Measurements from ENCODE around the gene TBCK.

The TBCK gene

DNA sequence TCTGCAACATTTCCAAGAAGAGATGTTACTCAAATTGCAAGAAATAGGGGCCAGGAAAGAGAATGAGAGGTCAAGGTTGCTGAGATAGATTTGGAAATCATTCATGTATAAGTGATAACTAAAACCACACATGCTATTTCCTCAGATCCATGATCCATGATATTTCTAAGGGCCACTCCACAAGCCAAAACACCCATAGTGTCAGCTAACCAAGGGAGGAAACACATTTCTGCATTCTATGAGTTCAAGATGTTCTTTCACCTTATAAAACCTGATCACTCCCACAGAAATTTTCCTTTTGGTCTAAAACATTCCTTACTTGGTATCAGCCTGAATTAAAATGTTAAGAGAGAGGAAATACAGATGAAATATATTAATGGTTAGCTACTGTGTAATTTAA lies 47.2 kb downstream of the TBCK start:
- DNase-seq (ENCODE audit: extremely low spot score): no peak
- CTCF ChIA-PET: interaction anchor here (0.9 to 1.4 kb wide), 4 partner anchors 100 to 630 kb away, joined by 3 to 4 read pairs (median 4); partner anchors contain the start of gene GIMD1
- TF ChIP-seq, protein P1, sequence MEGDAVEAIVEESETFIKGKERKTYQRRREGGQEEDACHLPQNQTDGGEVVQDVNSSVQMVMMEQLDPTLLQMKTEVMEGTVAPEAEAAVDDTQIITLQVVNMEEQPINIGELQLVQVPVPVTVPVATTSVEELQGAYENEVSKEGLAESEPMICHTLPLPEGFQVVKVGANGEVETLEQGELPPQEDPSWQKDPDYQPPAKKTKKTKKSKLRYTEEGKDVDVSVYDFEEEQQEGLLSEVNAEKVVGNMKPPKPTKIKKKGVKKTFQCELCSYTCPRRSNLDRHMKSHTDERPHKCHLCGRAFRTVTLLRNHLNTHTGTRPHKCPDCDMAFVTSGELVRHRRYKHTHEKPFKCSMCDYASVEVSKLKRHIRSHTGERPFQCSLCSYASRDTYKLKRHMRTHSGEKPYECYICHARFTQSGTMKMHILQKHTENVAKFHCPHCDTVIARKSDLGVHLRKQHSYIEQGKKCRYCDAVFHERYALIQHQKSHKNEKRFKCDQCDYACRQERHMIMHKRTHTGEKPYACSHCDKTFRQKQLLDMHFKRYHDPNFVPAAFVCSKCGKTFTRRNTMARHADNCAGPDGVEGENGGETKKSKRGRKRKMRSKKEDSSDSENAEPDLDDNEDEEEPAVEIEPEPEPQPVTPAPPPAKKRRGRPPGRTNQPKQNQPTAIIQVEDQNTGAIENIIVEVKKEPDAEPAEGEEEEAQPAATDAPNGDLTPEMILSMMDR (IDR thresholded peaks at IDR 0.05; ENCODE audit: control extremely low read depth, extremely low read depth, low read depth, missing control alignments): no peak
- POLR2A ChIA-PET: no interaction called here

DNA sequence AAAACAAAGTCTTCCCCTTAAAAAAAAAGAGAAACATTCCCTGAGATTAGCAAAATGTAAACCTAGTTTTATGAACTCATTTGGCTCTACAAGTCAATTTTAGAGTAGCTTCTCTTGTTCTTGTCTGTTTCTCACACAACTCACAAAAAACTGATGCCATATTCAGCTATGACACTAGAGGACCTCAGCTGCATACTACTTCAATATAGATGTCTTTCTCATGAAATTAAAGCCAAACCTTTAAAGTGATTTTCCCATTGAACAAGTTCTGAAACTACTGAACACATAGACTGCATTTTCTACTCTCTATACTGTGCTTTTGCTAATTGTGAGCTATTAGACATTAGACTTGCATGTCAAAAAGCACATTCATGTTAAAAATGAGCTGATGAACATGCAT lies 49.8 kb downstream of the TBCK start:
- no peak for DNase-seq (ENCODE audit: extremely low spot score)
- CTCF ChIA-PET: interaction anchor here (0.7 to 1.9 kb wide), 12 partner anchors 9 to 290 kb away, joined by 3 to 21 read pairs (median 3); no protein-coding TSS in a partner anchor
- POLR2A ChIA-PET: no interaction called here
- TF ChIP-seq, protein P1 (IDR thresholded peaks at IDR 0.05; ENCODE audit: control extremely low read depth, extremely low read depth, low read depth, missing control alignments): peak; percentile 62

DNA sequence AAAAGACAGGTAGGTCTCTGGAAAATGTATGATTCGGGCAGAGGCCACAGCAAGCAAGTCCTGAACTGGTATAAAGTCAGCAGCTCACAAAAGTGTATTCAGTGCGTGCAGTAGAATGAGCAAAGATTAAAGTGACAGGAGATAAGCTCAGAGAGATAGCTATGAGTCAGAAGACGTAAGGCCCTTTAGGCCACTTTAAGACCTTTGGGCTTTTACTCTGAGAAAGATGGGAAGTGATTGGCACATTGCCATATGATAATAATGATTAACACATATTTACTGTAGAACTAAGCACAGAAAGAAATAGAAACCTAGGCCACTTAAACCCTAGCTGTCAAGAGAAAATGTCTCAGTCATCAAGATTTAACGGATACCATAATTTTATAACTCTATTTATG lies 51.7 kb downstream of the TBCK start:
- CTCF ChIA-PET: no interaction called here
- DNase-seq (ENCODE audit: extremely low spot score): no peak
- TF ChIP-seq, protein P1 (IDR thresholded peaks at IDR 0.05; ENCODE audit: control extremely low read depth, extremely low read depth, low read depth, missing control alignments): no peak
- POLR2A ChIA-PET: no interaction called here

DNA sequence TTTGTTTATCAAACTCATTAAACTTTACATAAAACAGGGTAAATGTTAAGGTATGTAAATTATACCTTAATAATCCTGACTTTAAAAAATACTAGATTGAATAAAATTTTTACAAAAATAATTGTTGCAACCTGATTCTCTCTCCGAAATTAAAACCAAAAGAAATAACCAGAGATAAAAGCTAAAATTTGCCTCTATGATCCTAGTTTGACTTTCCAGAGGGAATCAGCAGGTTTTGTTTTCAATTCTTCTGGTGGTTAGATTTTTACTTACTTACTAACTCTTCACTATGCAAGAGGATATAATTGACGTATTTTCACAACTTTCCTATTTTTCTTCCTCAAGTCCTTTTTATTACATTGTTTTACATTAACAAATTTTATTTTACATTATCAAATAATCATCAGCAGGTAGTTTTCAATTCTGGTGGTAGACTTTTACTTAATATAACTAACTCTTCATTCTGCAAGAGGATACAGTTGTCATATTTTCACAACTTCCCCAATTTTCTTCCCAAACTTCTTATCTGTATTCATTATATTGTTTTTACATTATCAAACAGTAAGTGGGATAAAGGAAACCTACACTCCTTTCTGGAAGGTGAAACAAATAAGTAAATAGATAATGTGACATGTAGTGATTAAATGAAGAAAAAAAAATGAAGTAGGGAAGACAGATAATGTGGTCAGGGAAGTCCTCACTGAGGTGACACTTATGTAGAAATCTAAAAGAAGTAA lies 52.2 kb downstream of the TBCK start:
- TF ChIP-seq, protein P1 (IDR thresholded peaks at IDR 0.05; ENCODE audit: control extremely low read depth, extremely low read depth, low read depth, missing control alignments): no peak
- ChIA-PET CTCF (no interaction called here), POLR2A (no interaction called here)
- no peak for DNase-seq (ENCODE audit: extremely low spot score)

DNA sequence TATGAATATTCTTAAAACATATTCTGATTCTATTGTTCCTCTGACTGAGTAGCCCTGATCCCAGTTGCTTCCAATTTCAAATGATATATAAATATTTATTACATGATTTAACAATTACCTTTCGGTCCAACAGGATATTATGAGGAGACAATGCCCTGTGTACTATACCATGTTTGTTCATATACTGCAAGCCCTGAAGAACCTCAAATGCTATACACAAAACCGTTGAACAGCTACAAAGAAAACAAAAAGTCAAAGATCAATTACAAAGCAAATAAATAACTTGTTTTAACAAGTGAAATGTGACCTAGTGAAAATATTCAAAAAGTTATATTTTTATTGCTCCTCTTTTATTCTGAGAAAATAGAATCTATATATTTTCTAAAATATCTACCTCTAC lies 54.0 kb downstream of the TBCK start:
- POLR2A ChIA-PET: no interaction called here
- DNase-seq (ENCODE audit: extremely low spot score): no peak
- TF ChIP-seq, protein P1 (IDR thresholded peaks at IDR 0.05; ENCODE audit: control extremely low read depth, extremely low read depth, low read depth, missing control alignments): no peak
- CTCF ChIA-PET: interaction anchor here (1.1 kb wide), 1 partner anchor 22 kb away, joined by 3 read pairs; no protein-coding TSS in a partner anchor

DNA sequence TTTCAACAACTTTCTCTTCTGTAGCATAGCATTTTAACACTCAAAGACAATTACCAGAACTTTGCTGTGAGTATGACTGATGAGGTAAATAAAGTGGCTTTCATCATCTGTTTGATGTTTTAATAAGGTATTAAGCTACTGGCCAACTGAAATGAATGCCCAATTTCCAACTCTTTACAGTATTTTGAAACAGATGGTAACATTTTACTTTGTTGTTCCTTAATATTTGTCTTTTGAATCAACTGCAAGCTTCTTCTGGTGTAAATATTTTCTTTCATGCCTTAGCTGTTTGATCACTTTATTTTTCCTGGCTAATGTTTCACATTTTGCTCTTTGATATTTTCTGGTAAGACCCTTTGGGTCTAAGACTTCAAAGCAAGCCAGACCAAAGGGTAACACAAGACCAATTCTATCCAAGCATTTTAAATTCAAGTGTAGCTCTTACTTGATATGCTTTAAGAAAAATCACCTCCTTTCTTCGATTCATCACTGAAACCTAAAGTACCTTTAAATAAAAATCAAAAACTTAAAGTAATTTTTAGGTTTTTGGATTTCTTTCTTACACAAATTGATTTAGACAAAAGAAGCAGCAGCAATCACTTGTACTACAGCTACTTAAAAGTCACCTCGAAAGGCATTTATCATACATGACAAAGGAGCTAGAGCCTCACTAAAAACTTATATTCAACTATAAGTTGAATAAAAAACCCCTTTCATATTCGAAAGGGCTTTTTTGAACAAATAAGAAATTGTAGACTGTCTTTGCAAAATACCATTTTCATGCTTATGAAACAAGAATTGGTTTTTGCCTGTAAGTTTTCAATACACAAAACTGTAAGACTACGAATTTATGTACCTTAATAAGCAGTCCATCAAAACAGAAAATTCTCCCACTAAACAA lies 57.6 kb downstream of the TBCK start:
- TF ChIP-seq, protein P1 (IDR thresholded peaks at IDR 0.05; ENCODE audit: control extremely low read depth, extremely low read depth, low read depth, missing control alignments): no peak
- DNase-seq (ENCODE audit: extremely low spot score): no peak
- ChIA-PET CTCF (interaction anchor here (1.2 kb wide), 1 partner anchor 20 kb away, joined by 3 read pairs; no protein-coding TSS in a partner anchor), POLR2A (no interaction called here)

All from GM10248 (cell line).